PFSK-1 (cell line): ENCODE measurements around the gene MSL3B.

Source experiments
- FOXP2 ChIP-seq: optimal IDR thresholded peaks from 2 replicates; pipeline ENCODE3; 2011; ENCODE audit warnings: borderline replicate concordance, control low read depth, inconsistent platforms; ENCODE audit not compliant: insufficient read depth; ENCODE audit errors: extremely low read length, extremely low read depth
- POLR2AphosphoS5 ChIP-seq: IDR thresholded peaks from 2 replicates; pipeline ENCODE4 v1.6.1; 2012; ENCODE audit warnings: low read depth, mild to moderate bottlenecking, control low read depth, low read length, moderate library complexity
- SIN3A ChIP-seq: IDR thresholded peaks from 2 replicates; pipeline ENCODE4 v1.6.1; 2012; ENCODE audit warnings: mild to moderate bottlenecking, low read length, moderate library complexity, borderline replicate concordance; ENCODE audit not compliant: insufficient read depth
- TAF1 ChIP-seq: IDR thresholded peaks from 2 replicates; pipeline ENCODE4 v1.6.1; 2012; ENCODE audit warnings: low read length, control low read depth, borderline replicate concordance; ENCODE audit not compliant: insufficient read depth
- TF ChIP-seq, protein P1 (sequence below), 2 experiments: IDR thresholded peaks; 2 replicates each; pipeline versions ENCODE4 v1.6.1 to v1.8.0; 2011 to 2012; ENCODE audit warnings: low read depth in 2 of 2, low read length in 2 of 2, control low read depth in 1 of 2, inconsistent platforms in 1 of 2, mild to moderate bottlenecking in 1 of 2, moderate library complexity in 1 of 2; ENCODE audit not compliant: insufficient read depth in 1 of 2

MSL3B gene

DNA sequence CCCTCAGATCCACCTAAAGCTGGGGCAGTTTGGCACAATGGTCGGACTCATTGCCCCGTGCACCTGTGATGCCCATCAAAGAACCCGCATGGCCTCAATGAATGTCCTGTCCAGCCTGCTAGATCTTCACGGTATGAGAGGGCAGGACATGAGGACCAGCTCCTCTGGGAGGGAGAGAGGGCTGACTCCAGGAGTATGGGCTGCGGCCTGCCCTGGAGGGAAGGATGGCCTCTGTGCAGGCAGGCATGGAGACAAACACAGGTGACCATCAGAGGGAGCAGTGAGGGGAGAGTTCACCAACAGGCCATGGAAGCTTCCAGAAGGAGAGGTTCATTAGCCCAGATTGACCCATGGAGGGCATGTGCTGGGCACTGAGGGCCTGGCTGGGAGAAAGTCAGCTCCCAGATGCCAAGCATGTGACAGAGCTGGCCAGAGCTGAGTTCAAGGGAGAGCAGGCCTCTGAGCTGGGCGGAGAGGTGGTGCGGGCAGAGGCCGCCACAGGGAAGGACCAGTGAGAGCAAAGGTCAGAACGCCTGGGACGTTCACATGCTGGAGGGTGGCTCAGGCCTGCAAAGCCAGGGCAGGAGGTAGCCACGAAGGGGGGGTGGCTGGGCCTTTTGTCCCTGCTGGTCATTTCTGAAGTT, 50.1 kb downstream of the MSL3B start:
- TF ChIP-seq, protein P1, sequence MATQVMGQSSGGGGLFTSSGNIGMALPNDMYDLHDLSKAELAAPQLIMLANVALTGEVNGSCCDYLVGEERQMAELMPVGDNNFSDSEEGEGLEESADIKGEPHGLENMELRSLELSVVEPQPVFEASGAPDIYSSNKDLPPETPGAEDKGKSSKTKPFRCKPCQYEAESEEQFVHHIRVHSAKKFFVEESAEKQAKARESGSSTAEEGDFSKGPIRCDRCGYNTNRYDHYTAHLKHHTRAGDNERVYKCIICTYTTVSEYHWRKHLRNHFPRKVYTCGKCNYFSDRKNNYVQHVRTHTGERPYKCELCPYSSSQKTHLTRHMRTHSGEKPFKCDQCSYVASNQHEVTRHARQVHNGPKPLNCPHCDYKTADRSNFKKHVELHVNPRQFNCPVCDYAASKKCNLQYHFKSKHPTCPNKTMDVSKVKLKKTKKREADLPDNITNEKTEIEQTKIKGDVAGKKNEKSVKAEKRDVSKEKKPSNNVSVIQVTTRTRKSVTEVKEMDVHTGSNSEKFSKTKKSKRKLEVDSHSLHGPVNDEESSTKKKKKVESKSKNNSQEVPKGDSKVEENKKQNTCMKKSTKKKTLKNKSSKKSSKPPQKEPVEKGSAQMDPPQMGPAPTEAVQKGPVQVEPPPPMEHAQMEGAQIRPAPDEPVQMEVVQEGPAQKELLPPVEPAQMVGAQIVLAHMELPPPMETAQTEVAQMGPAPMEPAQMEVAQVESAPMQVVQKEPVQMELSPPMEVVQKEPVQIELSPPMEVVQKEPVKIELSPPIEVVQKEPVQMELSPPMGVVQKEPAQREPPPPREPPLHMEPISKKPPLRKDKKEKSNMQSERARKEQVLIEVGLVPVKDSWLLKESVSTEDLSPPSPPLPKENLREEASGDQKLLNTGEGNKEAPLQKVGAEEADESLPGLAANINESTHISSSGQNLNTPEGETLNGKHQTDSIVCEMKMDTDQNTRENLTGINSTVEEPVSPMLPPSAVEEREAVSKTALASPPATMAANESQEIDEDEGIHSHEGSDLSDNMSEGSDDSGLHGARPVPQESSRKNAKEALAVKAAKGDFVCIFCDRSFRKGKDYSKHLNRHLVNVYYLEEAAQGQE (IDR thresholded peaks at IDR 0.05; ENCODE audit: insufficient read depth in 1 of 2, low read depth in 2 of 2, low read length in 2 of 2), result no peak
- TF ChIP-seq TAF1 (no peak), POLR2AphosphoS5 (no peak), FOXP2 (no peak)

DNA sequence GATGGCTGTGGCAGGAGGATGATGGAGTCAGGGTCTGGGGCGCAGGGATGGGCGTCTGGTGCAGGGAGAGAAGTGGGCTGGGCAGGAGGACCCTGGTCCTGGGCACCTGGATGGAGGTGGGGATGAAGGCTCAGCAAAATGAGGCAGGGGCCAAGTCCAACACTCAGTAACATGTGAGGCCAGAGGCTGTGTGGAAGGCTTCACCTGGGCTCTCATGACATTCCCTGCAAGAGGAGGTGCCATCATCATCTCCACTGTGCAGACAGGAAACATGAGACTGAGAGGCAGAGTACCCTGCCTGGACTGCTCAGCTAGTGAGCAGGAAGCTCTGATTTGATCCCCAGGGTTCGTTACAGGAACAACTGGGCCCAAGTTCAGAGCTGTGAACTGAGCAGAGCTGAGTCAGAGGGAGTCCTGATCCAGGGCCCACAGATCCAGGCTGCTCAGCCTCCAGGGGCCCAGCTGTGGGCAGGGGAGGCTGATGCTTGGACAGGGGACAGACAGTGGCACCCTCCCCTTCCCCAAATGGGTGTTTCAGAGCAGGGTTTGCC, 50.8 kb downstream of the MSL3B start:
- TF ChIP-seq TAF1, result no peak
- TF ChIP-seq, protein P1 (IDR thresholded peaks at IDR 0.05; ENCODE audit: insufficient read depth in 1 of 2, low read depth in 2 of 2, low read length in 2 of 2), result no peak
- TF ChIP-seq SIN3A, result no peak

DNA sequence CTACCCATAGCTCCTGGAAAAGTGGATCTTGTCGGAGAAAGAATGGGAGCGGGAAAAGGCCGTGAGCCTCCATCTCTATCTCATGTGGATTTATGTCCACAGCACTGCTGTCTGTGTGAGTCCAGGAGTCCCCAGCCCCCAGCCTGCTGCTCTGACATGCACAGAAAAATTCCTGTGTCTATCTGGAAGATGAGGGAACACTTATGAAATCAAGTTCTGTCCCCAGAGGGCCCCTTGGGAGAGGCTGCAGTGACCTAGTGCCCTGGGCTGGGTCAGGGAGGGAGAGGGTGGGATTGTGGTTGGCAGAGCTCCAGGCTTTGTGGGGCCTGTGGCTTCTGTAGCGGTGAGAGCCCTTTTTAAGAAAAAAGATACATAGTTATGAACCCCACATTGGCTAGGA, 51.4 kb downstream of the MSL3B start:
- TF ChIP-seq FOXP2, result no peak
- TF ChIP-seq, protein P1 (IDR thresholded peaks at IDR 0.05; ENCODE audit: insufficient read depth in 1 of 2, low read depth in 2 of 2, low read length in 2 of 2), result no peak
- no peak for TF ChIP-seq TAF1
- TF ChIP-seq POLR2AphosphoS5, result no peak
- no peak for TF ChIP-seq SIN3A

DNA sequence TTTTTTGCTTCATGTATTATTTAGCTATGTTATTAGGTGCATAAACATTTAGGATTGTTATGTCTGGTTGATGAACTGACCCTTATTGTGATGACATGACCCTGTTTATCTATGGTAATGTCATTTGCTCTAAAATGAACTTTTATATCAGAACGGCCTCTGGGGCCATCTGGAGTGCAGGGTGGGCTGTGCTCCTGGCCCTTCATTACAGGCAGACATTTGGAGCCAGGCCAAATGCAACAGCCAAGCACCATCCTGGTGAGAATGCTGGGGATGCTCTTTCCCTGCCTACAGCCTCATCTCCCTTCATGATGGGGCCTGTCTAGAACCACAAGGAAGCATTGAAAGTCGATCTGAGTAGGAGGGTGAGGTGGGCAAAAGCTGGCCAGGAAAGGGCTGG, 51.9 kb downstream of the MSL3B start:
- TF ChIP-seq, protein P1 (IDR thresholded peaks at IDR 0.05; ENCODE audit: insufficient read depth in 1 of 2, low read depth in 2 of 2, low read length in 2 of 2), result no peak
- TF ChIP-seq FOXP2 (no peak), POLR2AphosphoS5 (no peak), TAF1 (no peak), SIN3A (no peak)

DNA sequence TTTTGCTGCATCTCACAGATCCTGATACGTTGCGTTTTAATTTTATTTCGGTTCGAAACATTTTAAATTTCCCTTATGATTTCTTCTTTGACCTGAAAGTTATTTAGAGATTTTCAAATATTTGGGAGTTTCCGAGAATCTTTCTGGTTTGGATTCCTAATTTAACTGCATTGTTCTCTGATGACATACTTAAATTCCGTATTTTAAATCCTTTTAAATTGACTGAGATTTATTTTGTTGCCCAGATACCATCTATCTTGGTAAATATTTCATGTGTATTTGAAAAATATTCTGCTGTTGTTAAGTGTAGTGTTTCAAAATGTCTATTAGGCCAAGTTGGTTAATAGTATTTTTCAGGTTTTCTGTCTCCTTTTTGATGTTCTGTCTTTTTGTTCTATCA, 52.3 kb downstream of the MSL3B start:
- no peak for TF ChIP-seq FOXP2
